CD4-positive, alpha-beta T cell treated with Interferon alpha-2 for 1 hour (primary cell): ENCODE measurements around the gene EXOC3L4.
A peak's percentile ranks its signal among the peaks of the same experiment; 100 is the strongest.
"Not testable (repeated sequence)": the region's sequence is repeated elsewhere in the genome, so short reads cannot be mapped to it uniquely, and the experiment has no call there.

Experiments
- DNase-seq, 2 donors: peaks; one replicate each; pipeline ENCODE4 v3.0.0-alpha.2; 2020 to 2022

EXOC3L4 gene

GRCh38 chr14:103094406-103095209 is at the start of gene EXOC3L4:
Gene EXOC3L4, plus strand, starts transcription at chr14:103094725. Its CDS starts 5,495 bp downstream, at chr14:103100220.
- no peak for DNase-seq

GRCh38 chr14:103045371-103045869 is 49.1 kb upstream of the EXOC3L4 start:
- DNase-seq, result no peak

GRCh38 chr14:103047453-103047852 is 47.1 kb upstream of the EXOC3L4 start:
- not testable (repeated sequence) for DNase-seq

GRCh38 chr14:103050935-103051334 is 43.6 kb upstream of the EXOC3L4 start:
- no peak for DNase-seq

GRCh38 chr14:103052407-103052806 is 42.1 kb upstream of the EXOC3L4 start:
- DNase-seq, result no peak

GRCh38 chr14:103055695-103056094 is 38.8 kb upstream of the EXOC3L4 start:
- no peak for DNase-seq

- peak in 1 of 2 donors; percentile 6 for DNase-seq
These were observed 38.0 kb upstream of the EXOC3L4 start for GRCh38 chr14:103056322-103057027.

GRCh38 chr14:103057028-103057371 is 37.5 kb upstream of the EXOC3L4 start:
- DNase-seq, result no peak

- peak; percentile 67 to 71 for DNase-seq
These were observed 37.0 kb upstream of the EXOC3L4 start, which contains the start of gene CDC42BPB for GRCh38 chr14:103057372-103058163. Gene CDC42BPB, minus strand, starts transcription at chr14:103057549. Its CDS starts 376 bp downstream, at chr14:103057173.

- DNase-seq, result no peak
These were observed 36.1 kb upstream of the EXOC3L4 start for GRCh38 chr14:103058164-103059055.

GRCh38 chr14:103059556-103059955 is 35.0 kb upstream of the EXOC3L4 start:
- no peak for DNase-seq

- DNase-seq, result no peak
These were observed 33.0 kb upstream of the EXOC3L4 start for GRCh38 chr14:103061482-103061976.

- no peak for DNase-seq
These were observed 30.1 kb upstream of the EXOC3L4 start for GRCh38 chr14:103064436-103064835.

- no peak for DNase-seq
These were observed 29.5 kb upstream of the EXOC3L4 start for GRCh38 chr14:103064978-103065377.

GRCh38 chr14:103065861-103066260 is 28.7 kb upstream of the EXOC3L4 start:
- DNase-seq, result no peak

- no peak for DNase-seq
These were observed 28.1 kb upstream of the EXOC3L4 start for GRCh38 chr14:103066399-103066798.

GRCh38 chr14:103067231-103067954 is 27.1 kb upstream of the EXOC3L4 start:
- no peak for DNase-seq

GRCh38 chr14:103068351-103069073 is 26.0 kb upstream of the EXOC3L4 start:
- DNase-seq, result no peak

GRCh38 chr14:103070263-103070885 is 24.2 kb upstream of the EXOC3L4 start:
- no peak for DNase-seq
